WI38 (cell line): ENCODE results near the gene CAMK2A.

Experiments used
- H3K4me3 ChIP-seq: 2 replicates; pipeline ENCODE4 v1.5.1; 2011; ENCODE audit warnings: low read depth, mild to moderate bottlenecking, control low read depth, low read length
- TF ChIP-seq, protein P1 (sequence below): IDR thresholded peaks from 2 replicates; pipeline ENCODE4 v1.5.1; 2012; ENCODE audit warnings: low read depth, mild to moderate bottlenecking, control low read depth, low read length

CAMK2A gene

DNA sequence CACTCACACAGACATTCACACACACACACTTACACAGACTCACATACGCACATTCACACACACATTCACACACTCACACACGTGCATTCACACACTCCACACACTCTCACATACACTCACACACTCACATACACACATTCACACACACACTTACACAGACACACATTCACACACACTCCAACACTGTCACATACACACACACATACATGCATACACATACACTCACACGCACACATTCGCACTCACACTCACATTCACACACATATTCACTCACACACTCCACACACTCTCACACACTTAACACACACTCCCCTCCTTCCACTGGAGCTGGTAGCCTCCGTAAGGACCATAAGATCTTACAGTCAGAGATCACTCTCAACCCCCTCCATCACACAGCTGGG lies 26.2 kb downstream of the CAMK2A start:
- TF ChIP-seq, protein P1, sequence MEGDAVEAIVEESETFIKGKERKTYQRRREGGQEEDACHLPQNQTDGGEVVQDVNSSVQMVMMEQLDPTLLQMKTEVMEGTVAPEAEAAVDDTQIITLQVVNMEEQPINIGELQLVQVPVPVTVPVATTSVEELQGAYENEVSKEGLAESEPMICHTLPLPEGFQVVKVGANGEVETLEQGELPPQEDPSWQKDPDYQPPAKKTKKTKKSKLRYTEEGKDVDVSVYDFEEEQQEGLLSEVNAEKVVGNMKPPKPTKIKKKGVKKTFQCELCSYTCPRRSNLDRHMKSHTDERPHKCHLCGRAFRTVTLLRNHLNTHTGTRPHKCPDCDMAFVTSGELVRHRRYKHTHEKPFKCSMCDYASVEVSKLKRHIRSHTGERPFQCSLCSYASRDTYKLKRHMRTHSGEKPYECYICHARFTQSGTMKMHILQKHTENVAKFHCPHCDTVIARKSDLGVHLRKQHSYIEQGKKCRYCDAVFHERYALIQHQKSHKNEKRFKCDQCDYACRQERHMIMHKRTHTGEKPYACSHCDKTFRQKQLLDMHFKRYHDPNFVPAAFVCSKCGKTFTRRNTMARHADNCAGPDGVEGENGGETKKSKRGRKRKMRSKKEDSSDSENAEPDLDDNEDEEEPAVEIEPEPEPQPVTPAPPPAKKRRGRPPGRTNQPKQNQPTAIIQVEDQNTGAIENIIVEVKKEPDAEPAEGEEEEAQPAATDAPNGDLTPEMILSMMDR = no peak
- H3K4me3 ChIP-seq = peak overlapping the region; percentile 32

DNA sequence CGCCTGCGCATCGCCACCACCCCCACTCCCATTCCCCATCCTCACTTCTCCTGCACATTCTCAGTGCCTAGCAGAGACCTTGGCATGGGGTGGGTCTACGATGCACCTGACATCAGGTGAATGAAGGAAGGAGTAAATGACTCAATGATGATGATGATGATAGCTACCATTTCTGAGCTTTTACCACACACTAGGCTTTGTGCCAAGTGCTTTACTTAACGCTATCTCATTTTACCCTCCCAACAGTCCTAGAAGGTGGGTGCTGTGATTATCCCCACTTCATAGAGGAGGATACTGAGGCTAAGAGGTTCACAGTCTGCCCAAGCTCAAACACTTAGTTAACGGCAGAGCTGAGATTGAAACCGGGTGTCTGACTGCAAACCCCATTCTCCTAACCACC lies 27.1 kb downstream of the CAMK2A start:
- TF ChIP-seq, protein P1 = no peak
- H3K4me3 ChIP-seq = no peak overlapping the region

DNA sequence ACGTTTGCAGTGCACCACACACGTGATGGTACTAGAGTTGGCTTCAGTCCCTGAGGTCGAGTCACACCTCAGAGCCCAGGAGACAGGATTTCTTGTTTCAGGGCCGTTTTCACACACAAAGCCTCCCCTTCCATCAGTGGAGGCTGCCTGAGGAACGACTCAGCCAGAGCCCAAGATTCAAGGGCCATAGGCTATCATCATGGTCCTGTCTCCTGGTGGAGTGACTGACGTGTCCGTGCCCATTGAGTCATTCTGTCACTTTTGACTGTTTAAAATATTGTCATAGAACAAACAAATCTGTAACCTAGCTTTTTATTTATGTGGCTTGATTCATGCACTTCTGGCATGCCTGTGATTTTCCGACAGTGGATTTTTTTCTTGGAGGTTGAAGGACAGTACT lies 28.3 kb downstream of the CAMK2A start:
- TF ChIP-seq, protein P1 = no peak
- no peak overlapping the region for H3K4me3 ChIP-seq

DNA sequence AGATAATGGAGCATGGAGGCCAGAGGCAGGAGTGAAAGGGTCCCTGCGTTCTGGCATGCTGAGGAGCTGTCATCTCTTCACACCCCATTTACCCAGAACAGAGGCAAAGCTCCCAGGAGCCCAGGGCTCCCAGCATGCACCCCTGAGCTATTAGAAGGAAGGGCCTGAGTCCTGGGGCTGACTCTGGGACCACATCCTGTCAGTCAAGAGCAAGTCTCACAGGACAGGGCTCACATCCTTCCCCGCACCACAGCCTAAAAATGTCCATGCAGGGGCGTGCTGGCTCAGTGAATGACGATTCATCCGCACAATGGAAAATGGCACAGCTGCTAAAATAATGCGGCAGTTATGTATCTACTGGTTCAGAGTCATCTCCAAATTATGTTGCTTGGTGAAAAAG lies 31.4 kb downstream of the CAMK2A start:
- no peak overlapping the region for H3K4me3 ChIP-seq
- TF ChIP-seq, protein P1 = no peak

DNA sequence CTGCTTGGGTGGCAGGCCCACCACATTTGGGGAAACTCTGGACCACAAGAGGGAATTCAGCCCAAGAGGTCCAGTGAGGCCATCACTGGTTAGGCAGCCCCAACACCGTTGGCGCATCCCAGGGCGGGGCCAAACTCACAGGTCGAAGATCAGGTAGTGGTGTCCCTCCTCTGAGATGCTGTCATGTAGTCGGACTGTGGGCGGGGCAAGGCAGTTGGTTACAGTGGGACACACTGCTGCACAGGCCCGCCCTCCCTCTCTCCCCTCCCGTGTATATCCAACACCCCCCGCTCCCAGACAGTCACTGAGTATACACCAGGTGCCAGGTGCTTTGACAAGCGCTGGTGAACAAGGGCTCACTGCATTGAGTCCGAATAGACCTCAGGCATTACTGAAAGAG lies 32.1 kb downstream of the CAMK2A start:
- H3K4me3 ChIP-seq = no peak overlapping the region
- TF ChIP-seq, protein P1 = no peak

DNA sequence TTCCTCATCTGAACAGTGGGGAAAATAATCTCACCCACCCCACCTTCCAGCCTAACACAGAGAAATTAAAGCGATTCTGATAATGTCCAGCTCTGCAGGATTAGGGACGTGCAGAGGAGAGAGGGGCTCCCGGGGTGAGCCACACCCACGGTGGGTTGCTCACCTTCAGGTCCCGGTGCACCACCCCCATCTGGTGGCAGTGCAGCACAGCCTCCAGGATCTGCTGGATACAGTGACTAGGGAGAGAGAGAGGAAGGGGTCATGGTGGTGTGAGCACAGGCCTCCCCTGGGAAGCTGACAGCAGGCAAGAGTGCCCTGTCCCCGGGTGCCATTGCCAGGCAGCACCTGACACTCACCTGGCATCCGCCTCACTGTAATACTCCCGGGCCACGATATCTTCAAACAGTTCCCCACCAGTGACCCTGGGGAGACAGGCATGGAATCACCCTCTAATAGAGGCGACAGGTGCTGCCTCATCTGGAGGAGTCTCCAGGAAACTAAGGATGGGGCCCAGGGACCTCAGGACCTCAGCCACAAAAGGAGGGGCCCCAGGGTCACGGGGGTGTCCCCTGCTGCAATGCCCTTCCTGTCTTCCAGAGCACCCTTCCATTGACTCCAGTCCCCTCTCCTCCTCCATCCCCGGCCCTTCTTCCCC lies 33.0 kb downstream of the CAMK2A start:
- H3K4me3 ChIP-seq = no peak overlapping the region
- TF ChIP-seq, protein P1 = no peak

DNA sequence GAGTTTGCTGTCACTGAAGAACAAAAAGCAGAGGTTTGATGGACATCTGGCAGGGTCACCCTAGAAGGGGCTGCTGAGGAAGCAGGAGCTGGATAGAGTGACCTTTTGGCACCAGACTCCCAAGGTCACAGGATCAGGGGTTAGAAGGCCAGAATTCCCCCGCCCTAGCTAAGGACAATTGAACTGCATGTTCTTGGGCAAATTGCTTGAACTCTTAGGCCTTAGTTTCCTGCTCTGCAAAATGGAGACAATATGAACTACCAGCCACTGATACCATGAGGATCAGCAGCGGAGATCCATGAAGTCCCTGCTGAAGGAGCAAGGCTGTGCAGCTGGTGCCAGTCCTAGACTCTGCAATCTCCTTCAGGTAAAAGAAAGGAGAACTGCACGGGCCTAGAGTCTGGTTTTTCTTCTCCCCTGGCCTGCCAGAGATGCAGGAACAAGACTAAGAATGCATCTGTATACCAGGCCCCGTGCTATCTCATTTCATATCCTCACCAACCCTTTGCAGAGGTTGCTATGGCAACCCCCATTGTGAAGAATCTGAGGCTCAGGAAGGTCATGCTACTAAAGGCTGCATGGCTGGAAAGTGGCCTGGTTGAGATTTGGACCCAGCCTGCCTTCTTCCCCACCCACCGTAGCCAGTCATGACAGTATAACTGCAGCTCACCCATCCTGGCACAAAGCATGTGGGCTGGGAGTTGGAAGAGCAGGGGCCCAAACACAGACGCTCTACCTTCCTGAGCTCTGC lies 33.7 kb downstream of the CAMK2A start:
- H3K4me3 ChIP-seq = no peak overlapping the region
- TF ChIP-seq, protein P1 = no peak
